MM.1S (cell line): ENCODE results near the gene ZNF446.

Experiments
- EZH2 ChIP-seq: fragments of 300-600 bp; sonication (generic); optimal IDR thresholded peaks from 2 replicates; pipeline ENCODE3; 2017; ENCODE audit warnings: low read depth, mild to moderate bottlenecking, antibody characterized with exemption, low read length, mixed read lengths
- TF ChIP-seq, protein P1 (sequence below): fragments of 300-600 bp; sonication (generic); IDR thresholded peaks from 2 replicates; pipeline ENCODE4 v1.5.1; 2016; ENCODE audit warnings: antibody characterized with exemption, low read length, mixed read lengths

DNA sequence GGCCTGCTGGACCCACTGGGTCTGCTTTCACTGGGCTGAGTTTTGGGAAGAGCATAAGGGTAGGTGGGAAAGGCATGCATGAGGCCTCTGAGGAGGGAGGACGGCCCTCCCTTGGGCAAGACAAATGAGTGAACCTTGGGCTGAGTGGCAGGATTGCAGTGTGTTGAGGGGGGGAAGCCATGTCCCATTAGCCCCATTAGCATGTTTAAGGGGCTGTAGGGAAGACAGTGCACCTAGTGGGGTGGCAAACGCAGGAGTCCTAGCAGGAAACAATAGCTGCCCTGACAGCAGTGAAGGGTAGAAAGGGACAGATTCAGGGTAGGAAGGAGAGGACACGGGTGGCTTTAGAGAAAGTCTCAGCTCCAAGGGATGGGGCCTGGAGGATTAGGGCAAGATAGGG lies 46.6 kb downstream of the ZNF446 start:
- no peak for TF ChIP-seq EZH2
- TF ChIP-seq, protein P1, sequence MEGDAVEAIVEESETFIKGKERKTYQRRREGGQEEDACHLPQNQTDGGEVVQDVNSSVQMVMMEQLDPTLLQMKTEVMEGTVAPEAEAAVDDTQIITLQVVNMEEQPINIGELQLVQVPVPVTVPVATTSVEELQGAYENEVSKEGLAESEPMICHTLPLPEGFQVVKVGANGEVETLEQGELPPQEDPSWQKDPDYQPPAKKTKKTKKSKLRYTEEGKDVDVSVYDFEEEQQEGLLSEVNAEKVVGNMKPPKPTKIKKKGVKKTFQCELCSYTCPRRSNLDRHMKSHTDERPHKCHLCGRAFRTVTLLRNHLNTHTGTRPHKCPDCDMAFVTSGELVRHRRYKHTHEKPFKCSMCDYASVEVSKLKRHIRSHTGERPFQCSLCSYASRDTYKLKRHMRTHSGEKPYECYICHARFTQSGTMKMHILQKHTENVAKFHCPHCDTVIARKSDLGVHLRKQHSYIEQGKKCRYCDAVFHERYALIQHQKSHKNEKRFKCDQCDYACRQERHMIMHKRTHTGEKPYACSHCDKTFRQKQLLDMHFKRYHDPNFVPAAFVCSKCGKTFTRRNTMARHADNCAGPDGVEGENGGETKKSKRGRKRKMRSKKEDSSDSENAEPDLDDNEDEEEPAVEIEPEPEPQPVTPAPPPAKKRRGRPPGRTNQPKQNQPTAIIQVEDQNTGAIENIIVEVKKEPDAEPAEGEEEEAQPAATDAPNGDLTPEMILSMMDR, result no peak
